Forelimb muscle (tissue), 1 donor: ENCODE data around the gene BCL2L15. TPM values are rescaled to one million over a fixed set of nuclear protein-coding genes. Genes with fewer than 3 reads are reported as not detected.

Experiments
- polyA plus RNA-seq: library from polyadenylated mRNA; unstranded; fragments of 120-200 nt; gene quantifications from one replicate; pipeline ENCODE4 v1.2.1, GENCODE V29; 2013; ENCODE audit not compliant: insufficient read length

Gene BCL2L15
- polyA plus RNA-seq, 1 donor = 0.59 TPM

Other genes with a start within 250 kb of the BCL2L15 start
- 13.8 TPM for gene PHTF1, start 128.1 kb downstream of the BCL2L15 start, polyA plus RNA-seq
- 12.9 TPM for gene RSBN1, start 75.1 kb downstream of the BCL2L15 start, polyA plus RNA-seq
- gene PTPN22, start 15.9 kb downstream of the BCL2L15 start, polyA plus RNA-seq = 0.46 TPM
- 28.7 TPM for gene AP4B1, start 17.2 kb upstream of the BCL2L15 start, polyA plus RNA-seq
- gene DCLRE1B, start 17.7 kb upstream of the BCL2L15 start, polyA plus RNA-seq = 5.6 TPM
- gene HIPK1, start 41.7 kb upstream of the BCL2L15 start, polyA plus RNA-seq = 28.4 TPM
- 149 TPM for gene OLFML3, start 91.9 kb upstream of the BCL2L15 start, polyA plus RNA-seq